Measurements from ENCODE around the gene C2orf76.
A peak's percentile ranks its signal among the peaks of the same experiment; 100 is the strongest.
"Not testable (repeated sequence)": the region's sequence is repeated elsewhere in the genome, so short reads cannot be mapped to it uniquely, and the experiment has no call there.

C2orf76 gene

GRCh38 chr2:119366649-119367471, at the start of gene C2orf76, which contains the start of gene DBI:
Gene C2orf76 (minus strand): TSS chr2:119366834. CDS start chr2:119339959, 26,875 bp downstream.
Gene DBI (plus strand): TSS chr2:119366977. CDS start chr2:119367052, 75 bp downstream.
- peak; percentile 78 for DNase-seq

DNA sequence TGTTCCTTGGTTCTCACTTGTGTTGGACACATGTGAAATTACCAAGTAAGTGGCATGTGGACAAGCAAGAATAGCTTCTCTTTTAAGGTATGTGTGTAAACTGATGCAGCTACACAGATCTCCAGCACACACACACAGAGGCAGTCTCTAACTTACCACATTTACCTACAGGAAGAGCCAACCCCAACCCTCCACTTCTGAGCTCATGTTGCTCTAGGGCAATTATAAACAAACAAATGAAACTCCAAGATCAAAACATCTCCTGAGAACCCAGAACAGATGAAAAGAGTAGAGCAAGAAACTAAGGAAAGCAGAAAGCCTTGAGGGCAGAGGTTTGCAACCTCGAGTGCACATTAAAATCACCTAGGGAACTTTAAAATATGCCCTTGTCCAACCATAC, 49.0 kb upstream of the C2orf76 start:
- no peak for DNase-seq

GRCh38 chr2:119414894-119415293, 48.3 kb upstream of the C2orf76 start:
- no peak for DNase-seq

GRCh38 chr2:119409506-119409905, 42.9 kb upstream of the C2orf76 start:
- no peak for DNase-seq

DNA sequence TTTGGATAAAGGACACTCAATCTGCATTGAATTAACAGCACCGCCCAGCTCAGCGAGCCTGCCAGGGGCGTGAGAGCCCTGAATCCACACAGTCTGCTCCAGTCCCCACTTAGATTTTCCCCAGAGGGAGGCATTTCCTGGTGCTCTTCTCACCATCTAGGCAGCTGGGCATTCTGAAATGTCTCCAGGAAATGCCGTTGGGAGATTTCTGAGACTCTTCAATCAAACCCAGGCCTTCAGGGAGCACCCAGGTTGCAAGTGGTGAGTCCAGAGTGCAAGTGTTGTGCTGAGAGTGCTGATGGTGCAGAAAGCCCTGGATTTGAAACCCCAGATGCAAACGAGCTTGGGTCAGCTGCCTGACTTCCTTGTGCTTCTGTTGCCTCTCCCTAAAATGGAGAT, 41.6 kb upstream of the C2orf76 start:
- no peak for DNase-seq

- DNase-seq: no peak
Observed at GRCh38 chr2:119407430-119408220, 41.0 kb upstream of the C2orf76 start.

DNA sequence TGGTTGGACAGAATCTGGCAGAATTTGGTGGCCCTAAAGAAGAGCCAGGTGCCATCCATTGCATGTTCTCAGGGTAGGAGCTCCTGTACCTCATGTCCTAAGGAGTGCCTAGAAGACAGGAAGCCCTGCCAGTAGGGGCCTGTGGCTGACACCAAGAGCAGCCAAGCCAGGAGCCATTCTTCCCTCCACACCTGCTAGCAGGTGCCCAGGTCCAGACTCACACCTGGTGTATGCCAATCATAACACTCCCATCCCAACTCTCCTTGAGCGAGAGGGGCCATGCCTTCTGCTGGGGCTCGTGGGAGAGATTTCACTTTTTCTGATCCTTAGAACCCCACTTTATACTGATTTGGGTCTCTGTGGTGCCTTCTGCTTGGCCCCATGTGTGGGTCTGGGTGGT, 38.5 kb upstream of the C2orf76 start:
- no peak for DNase-seq

GRCh38 chr2:119403618-119404017, 37.0 kb upstream of the C2orf76 start:
- DNase-seq: not testable (repeated sequence)

DNA sequence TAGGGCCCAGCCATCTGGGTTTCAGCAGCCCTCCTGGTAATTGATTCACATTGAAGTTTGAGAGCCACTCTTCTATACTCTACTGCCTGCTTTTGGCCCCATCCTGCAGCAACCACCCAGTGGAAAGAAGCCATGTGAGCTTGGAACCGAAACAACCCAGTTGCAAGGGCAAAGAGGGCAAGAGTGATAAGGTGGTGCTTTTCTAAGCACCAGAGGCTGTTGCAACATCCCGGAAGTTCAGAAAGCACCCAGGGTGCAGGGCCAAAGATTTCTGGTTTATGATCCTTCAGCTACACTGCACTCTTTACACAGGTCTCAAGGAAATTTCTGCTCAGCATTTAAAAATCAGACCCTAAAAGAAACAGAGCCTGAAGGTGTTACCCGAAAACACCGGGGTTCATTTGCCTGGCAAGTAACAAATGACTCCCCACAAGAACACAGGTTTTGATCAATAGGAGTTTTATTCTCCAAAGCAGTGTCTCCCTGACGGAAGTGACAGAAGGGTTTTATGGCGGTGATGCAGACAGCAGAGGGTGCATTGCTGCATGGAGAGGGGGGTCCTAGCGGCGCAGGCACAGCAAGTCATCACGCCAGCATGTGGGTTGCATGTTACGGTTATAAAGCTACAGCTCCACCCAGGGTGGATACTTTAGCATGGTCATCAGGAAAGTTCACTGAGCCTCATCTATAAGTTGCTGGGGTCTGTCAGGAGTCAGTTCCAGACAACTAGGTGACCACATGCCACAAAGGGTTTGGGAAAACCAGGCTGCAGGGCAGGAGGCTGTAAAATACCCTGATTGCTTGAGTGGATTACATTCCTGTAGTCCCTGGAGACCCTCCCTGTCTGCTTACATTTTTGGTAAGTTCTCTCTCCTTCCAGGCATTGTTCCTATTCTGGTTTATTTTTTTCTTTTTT, 36.3 kb upstream of the C2orf76 start:
- DNase-seq: no peak

DNA sequence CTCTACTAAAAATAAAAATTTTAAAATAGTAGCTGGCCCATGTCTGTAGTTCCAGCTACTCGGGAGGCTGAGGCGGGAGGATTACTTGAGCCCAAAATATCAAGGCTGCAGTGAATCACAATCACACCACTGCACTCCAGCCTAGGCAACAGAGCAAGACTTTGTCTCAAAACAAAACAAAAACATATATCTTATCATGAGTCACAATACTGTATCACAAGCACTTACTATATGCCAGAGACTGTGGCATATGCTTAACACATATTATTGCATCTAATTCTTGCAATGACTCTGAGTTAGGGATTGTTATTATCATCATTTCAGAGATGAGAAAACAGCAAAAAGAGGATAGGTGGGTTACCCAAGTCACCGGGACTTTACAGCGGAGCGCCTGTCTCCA, 35.5 kb upstream of the C2orf76 start:
- no peak for DNase-seq

DNA sequence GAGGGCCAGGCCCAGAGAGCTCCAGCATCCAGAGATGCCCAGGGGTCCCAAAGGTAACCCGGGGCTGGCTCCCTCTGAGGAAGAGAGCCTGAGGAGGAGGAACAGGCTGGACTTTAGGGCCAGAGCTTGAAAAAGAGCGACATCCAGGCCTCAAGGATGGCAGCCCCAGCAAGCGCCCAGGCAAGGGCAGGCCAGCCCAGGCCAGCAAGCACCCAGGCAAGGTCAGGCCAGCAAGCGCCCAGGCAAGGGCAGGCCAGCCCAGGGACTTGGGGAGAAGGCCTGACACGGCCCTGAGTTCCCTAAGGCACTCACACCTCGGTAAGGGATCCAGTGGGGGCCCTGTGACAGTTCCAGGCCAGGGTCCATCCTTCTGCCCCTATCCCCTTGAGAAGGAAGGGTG, 30.6 kb upstream of the C2orf76 start:
- no peak for DNase-seq

GRCh38 chr2:119393971-119394748, 27.5 kb upstream of the C2orf76 start:
- DNase-seq: no peak

- DNase-seq: no peak
Observed at GRCh38 chr2:119389615-119390306, 23.1 kb upstream of the C2orf76 start.

DNA sequence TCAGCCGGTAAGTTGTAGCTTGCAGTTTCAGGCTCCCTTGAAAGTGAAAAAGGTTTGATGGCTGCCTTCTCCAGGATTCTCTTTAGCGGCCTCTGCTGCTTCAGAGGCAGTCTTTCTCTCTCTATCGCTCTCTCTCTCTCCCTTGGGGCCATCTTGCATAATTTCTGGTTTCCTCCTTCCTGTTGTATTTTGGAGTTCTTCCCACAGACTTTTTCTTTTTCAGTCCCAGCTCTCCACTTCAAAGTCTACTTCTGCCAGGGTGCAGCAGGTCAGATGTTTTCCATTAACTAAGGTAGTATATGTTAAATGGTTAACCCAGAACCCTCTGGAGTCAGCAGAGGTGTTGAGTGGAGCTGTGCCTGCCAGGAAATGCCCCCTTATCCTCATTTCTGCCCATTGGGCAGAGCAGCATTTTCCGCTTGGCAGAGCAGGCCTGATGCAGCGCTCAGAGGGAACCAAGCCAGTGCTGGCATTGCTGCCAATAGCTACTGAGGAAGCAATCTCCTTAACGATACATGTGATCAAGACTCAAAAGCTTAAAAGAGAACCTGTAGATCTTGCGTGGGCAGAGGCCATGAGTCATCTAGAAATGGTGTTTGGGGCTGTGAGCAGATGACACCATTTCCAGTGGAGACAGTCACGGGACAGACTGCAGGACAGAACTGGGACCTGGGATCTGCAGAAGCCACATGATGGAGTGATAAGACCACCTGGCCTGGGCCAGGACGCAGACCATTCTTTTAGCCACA, 20.9 kb upstream of the C2orf76 start:
- no peak for DNase-seq

DNA sequence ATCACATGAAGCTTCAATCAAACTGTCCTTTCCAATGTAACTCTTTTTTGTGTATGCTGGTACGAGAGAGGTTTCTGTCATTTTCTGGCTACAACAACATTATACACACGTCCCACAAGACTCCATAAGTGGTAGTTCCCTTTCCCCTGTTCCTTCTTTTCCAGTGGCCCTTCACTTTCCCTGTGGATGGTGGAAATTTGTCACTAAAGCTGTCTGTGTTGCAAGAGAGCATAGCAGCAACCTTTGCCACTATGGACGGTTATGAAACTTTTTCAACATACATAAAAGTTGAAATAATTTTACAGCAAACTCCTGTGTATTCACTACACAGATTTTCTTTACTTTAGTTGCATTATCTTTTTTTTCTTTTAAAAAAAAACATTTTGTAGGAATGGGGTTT, 18.8 kb upstream of the C2orf76 start:
- no peak for DNase-seq

DNA sequence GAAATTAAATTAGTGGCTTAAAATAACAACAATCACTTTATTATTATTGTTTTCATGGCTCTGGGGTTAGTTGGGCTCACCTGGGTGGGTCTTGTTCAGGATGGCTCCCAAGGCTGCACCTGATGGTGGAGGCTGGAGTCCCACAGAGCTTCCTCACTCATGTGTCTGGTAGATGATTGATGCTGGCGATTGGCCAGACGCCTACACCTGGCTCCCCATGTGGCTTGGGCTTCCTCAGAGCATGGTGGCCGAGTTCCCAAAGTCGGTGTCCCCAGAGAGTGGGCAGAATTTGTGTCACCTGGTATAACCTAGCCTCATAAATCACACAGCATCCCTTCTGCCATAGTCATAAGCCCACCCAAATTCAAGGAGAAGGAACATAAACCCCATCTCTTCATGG, 18.3 kb upstream of the C2orf76 start:
- no peak for DNase-seq

GRCh38 chr2:119383410-119384140, 16.9 kb upstream of the C2orf76 start:
- DNase-seq: no peak

GRCh38 chr2:119378566-119378965, 11.9 kb upstream of the C2orf76 start:
- DNase-seq: no peak

GRCh38 chr2:119377993-119378345, 11.3 kb upstream of the C2orf76 start:
- DNase-seq: no peak
